Keratinocyte (primary cell): ENCODE data around the gene HOXC6.

Experiments
- CTCF ChIP-seq, 3 experiments: IDR thresholded peaks in 1 of 3; conservative IDR thresholded peaks in 1 of 3; optimal IDR thresholded peaks in 1 of 3; 2 replicates in 2 of 3; 3 replicates in 1 of 3; pipeline versions ENCODE3 to v1.5.1; 2011; ENCODE audit warnings: low read length in 3 of 3, mild to moderate bottlenecking in 3 of 3, moderate library complexity in 2 of 3, control low read depth in 1 of 3, inconsistent platforms in 1 of 3; ENCODE audit not compliant: insufficient read depth in 2 of 3; ENCODE audit errors: extremely low read depth in 1 of 3
- EZH2 ChIP-seq: IDR thresholded peaks from one replicate; pipeline ENCODE4 v1.6.1; 2012; ENCODE audit warnings: inconsistent platforms, mild to moderate bottlenecking, low read length, moderate library complexity

GRCh38 chr12:54060975-54061778, 32.9 kb downstream of the HOXC6 start:
- no peak for TF ChIP-seq CTCF (optimal IDR thresholded peaks at IDR 0.05 in 1 of 3, IDR thresholded peaks at IDR 0.05 in 1 of 3, conservative IDR thresholded peaks at IDR 0.05 in 1 of 3; ENCODE audit: extremely low read depth in 1 of 3, insufficient read depth in 2 of 3, low read length in 3 of 3)
- no peak for TF ChIP-seq EZH2
